Pulmonary artery endothelial cell (primary cell): ENCODE measurements around the gene DDX17. TPM values are rescaled to one million over a fixed set of nuclear protein-coding genes. Genes with fewer than 3 reads are reported as not detected.
"Not testable (repeated sequence)": the region's sequence is repeated elsewhere in the genome, so short reads cannot be mapped to it uniquely, and the experiment has no call there.

Source experiments
- DNase-seq: peaks from one replicate; pipeline ENCODE4 v3.0.0-alpha.2; 2011; ENCODE audit warnings: low read depth, low spot score
- total RNA-seq: library from RNA; depleted of rRNA; stranded (reverse); fragments of >200 nt; gene quantifications from 2 replicates; pipeline ENCODE4 v1.2.3, GENCODE V29; 2014

Gene DDX17
- total RNA-seq, 1 donor from 2014 or later: 392 TPM

- no peak for DNase-seq
Observed at GRCh38 chr22:38491707-38492348, 14.3 kb downstream of the DDX17 start.

GRCh38 chr22:38490915-38491314, 15.2 kb downstream of the DDX17 start:
- no peak for DNase-seq

GRCh38 chr22:38490475-38490874, 15.6 kb downstream of the DDX17 start:
- no peak for DNase-seq

GRCh38 chr22:38489561-38490145, 16.5 kb downstream of the DDX17 start:
- no peak for DNase-seq

GRCh38 chr22:38489142-38489541, 17.0 kb downstream of the DDX17 start:
- DNase-seq: no peak

GRCh38 chr22:38487946-38488345, 18.2 kb downstream of the DDX17 start:
- DNase-seq: no peak

GRCh38 chr22:38485783-38486182, 20.3 kb downstream of the DDX17 start:
- DNase-seq: no peak

GRCh38 chr22:38484244-38484643, 21.9 kb downstream of the DDX17 start:
- no peak for DNase-seq

- no peak for DNase-seq
Observed at GRCh38 chr22:38482662-38483308, 23.3 kb downstream of the DDX17 start.

- no peak for DNase-seq
Observed at GRCh38 chr22:38481871-38482332, 24.2 kb downstream of the DDX17 start.

GRCh38 chr22:38481162-38481870, 24.8 kb downstream of the DDX17 start:
- no peak for DNase-seq

- no peak for DNase-seq
Observed at GRCh38 chr22:38479096-38479837, 26.8 kb downstream of the DDX17 start.

GRCh38 chr22:38477585-38477984, 28.5 kb downstream of the DDX17 start:
- no peak for DNase-seq

GRCh38 chr22:38474003-38474607, 32.0 kb downstream of the DDX17 start:
- DNase-seq: no peak

- DNase-seq: no peak
Observed at GRCh38 chr22:38471237-38471636, 34.9 kb downstream of the DDX17 start.

- not testable (repeated sequence) for DNase-seq
Observed at GRCh38 chr22:38470179-38470578, 35.9 kb downstream of the DDX17 start.

GRCh38 chr22:38469306-38469781, 36.8 kb downstream of the DDX17 start:
- DNase-seq: no peak

GRCh38 chr22:38468443-38469305, 37.4 kb downstream of the DDX17 start:
- no peak for DNase-seq

GRCh38 chr22:38467904-38468442, 38.1 kb downstream of the DDX17 start, which contains the start of gene KDELR3:
Gene KDELR3, plus strand, starts transcription at chr22:38468096. Its CDS starts 138 bp downstream, at chr22:38468234.
- DNase-seq: no peak
